ENCODE results near the gene GABRA4. TPM values are rescaled to one million over a fixed set of nuclear protein-coding genes. Genes with fewer than 3 reads are reported as not detected.

Gene GABRA4
- total and polyA plus RNA-seq, 5 donors from 2014 or later = not detected

GRCh38 chr4:47017081-47017480 lies 23.7 kb upstream of the GABRA4 start:
- Histone ChIP-seq H3K9me3 (ENCODE audit: control insufficient read depth in 2 of 2, low read length in 2 of 2) (no peaks in the 10 kb centered on the region), H3K4me3 (ENCODE audit: low read depth, low read length) (no peak overlapping the region), H3K4me1 (ENCODE audit: control insufficient read depth, insufficient read depth, low read length, poor library complexity, severe bottlenecking) (no peaks in the 10 kb centered on the region), H3K27me3 (ENCODE audit: control insufficient read depth, insufficient read depth, low read length) (no peaks in the 10 kb centered on the region), H3K36me3 (ENCODE audit: control insufficient read depth, insufficient read depth, low read length) (no peaks in the 10 kb centered on the region), H3K27ac (ENCODE audit: insufficient read depth, low read length, poor library complexity, severe bottlenecking) (no peak overlapping the region)
- Mint-ChIP-seq H3K4me1 (peaks cover 0 to 6% (median 4%) of the 10 kb centered on the region in 4 donors), H3K36me3 (no peaks in the 10 kb centered on the region), H3K4me3 (no peak overlapping the region), H3K27me3 (peaks cover 6% of the 10 kb centered on the region), H3K9me3 (peaks cover 0 to 3% (median 0%) of the 10 kb centered on the region in 7 donors), H3K27ac (no peak overlapping the region)
- DNase-seq (no peak), ATAC-seq (ENCODE audit: low read depth in 2 of 2) (no peak)

DNA sequence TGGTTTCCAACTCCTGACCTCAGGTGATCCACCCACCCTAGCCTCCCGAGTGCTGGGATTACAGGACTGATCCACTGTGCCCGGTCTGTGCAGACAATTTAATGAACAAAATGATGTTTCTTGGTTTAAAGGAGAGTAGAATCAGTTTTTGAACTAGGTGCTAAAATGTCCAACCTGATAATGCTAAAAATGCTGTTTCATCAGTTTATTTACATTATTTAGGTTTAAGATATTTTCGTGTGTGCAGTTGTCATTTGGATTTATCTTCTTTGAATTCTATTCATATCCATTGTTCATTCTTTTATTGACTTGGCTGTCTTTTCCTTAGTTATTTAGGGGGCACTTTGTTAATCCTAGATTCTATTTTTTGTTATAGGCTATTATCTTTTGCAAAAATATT lies 20.0 kb upstream of the GABRA4 start:
- peaks cover 5% of the 10 kb centered on the region for H3K27me3 Mint-ChIP-seq
- Histone ChIP-seq H3K27me3 (ENCODE audit: control insufficient read depth, insufficient read depth, low read length) (no peaks in the 10 kb centered on the region), H3K9me3 (ENCODE audit: control insufficient read depth in 2 of 2, low read length in 2 of 2) (no peaks in the 10 kb centered on the region)

GRCh38 chr4:47012676-47013075 lies 19.3 kb upstream of the GABRA4 start:
- ATAC-seq (ENCODE audit: low read depth in 2 of 2) = no peak
- H3K4me3 Mint-ChIP-seq = no peak overlapping the region
- H3K4me1 ChIP-seq (ENCODE audit: control insufficient read depth, insufficient read depth, low read length, poor library complexity, severe bottlenecking) = no peaks in the 10 kb centered on the region
- H3K27ac ChIP-seq (ENCODE audit: insufficient read depth, low read length, poor library complexity, severe bottlenecking) = no peak overlapping the region
- H3K27me3 Mint-ChIP-seq = no peaks in the 10 kb centered on the region
- peaks cover 0 to 7% (median 2%) of the 10 kb centered on the region in 7 donors for H3K9me3 Mint-ChIP-seq
- H3K4me3 ChIP-seq (ENCODE audit: low read depth, low read length) = no peak overlapping the region
- H3K27me3 ChIP-seq (ENCODE audit: control insufficient read depth, insufficient read depth, low read length) = no peaks in the 10 kb centered on the region
- no peaks in the 10 kb centered on the region for H3K9me3 ChIP-seq (ENCODE audit: control insufficient read depth in 2 of 2, low read length in 2 of 2)
- H3K27ac Mint-ChIP-seq = peak overlapping the region; percentile 21 to 43 (median 33)
- peaks cover 12 to 31% (median 24%) of the 10 kb centered on the region in 4 donors for H3K4me1 Mint-ChIP-seq
- H3K36me3 ChIP-seq (ENCODE audit: control insufficient read depth, insufficient read depth, low read length) = no peaks in the 10 kb centered on the region
- DNase-seq = no peak
- H3K36me3 Mint-ChIP-seq = no peaks in the 10 kb centered on the region

More for the DNA sequence above, 20.0 kb upstream of the GABRA4 start:
- Mint-ChIP-seq H3K4me3 (no peak overlapping the region), H3K36me3 (no peaks in the 10 kb centered on the region), H3K9me3 (peaks cover 0 to 5% (median 0%) of the 10 kb centered on the region in 7 donors), H3K4me1 (peaks cover 12 to 26% (median 24%) of the 10 kb centered on the region in 4 donors), H3K27ac (no peak overlapping the region)
- Histone ChIP-seq H3K4me1 (ENCODE audit: control insufficient read depth, insufficient read depth, low read length, poor library complexity, severe bottlenecking) (no peaks in the 10 kb centered on the region), H3K27ac (ENCODE audit: insufficient read depth, low read length, poor library complexity, severe bottlenecking) (no peak overlapping the region), H3K36me3 (ENCODE audit: control insufficient read depth, insufficient read depth, low read length) (no peaks in the 10 kb centered on the region), H3K4me3 (ENCODE audit: low read depth, low read length) (no peak overlapping the region)
- ATAC-seq (ENCODE audit: low read depth in 2 of 2) = no peak
- DNase-seq = no peak

- H3K9me3 Mint-ChIP-seq = peaks cover 0 to 7% (median 2%) of the 10 kb centered on the region in 7 donors
- Histone ChIP-seq H3K36me3 (ENCODE audit: control insufficient read depth, insufficient read depth, low read length) (no peaks in the 10 kb centered on the region), H3K9me3 (ENCODE audit: control insufficient read depth in 2 of 2, low read length in 2 of 2) (no peaks in the 10 kb centered on the region), H3K4me1 (ENCODE audit: control insufficient read depth, insufficient read depth, low read length, poor library complexity, severe bottlenecking) (no peaks in the 10 kb centered on the region), H3K27ac (ENCODE audit: insufficient read depth, low read length, poor library complexity, severe bottlenecking) (peak overlapping the region; percentile 60), H3K4me3 (ENCODE audit: low read depth, low read length) (peak overlapping the region; percentile 81), H3K27me3 (ENCODE audit: control insufficient read depth, insufficient read depth, low read length) (no peaks in the 10 kb centered on the region)
- no peaks in the 10 kb centered on the region for H3K27me3 Mint-ChIP-seq
- DNase-seq (peak in 2 of 3 donors; percentile 32 to 82), ATAC-seq (ENCODE audit: low read depth in 2 of 2) (peak in 1 of 2 donors; percentile 57)
- peaks cover 12 to 32% (median 24%) of the 10 kb centered on the region in 4 donors for H3K4me1 Mint-ChIP-seq
- no peaks in the 10 kb centered on the region for H3K36me3 Mint-ChIP-seq
- H3K27ac Mint-ChIP-seq = peak overlapping the region; percentile 63 to 88 (median 85)
- H3K4me3 Mint-ChIP-seq = peak overlapping the region; percentile 26 to 89 (median 68)
These were observed 17.6 kb upstream of the GABRA4 start for GRCh38 chr4:47010912-47011446.

- Histone ChIP-seq H3K9me3 (ENCODE audit: control insufficient read depth in 2 of 2, low read length in 2 of 2) (no peaks in the 10 kb centered on the region), H3K36me3 (ENCODE audit: control insufficient read depth, insufficient read depth, low read length) (no peaks in the 10 kb centered on the region), H3K27ac (ENCODE audit: insufficient read depth, low read length, poor library complexity, severe bottlenecking) (peak overlapping the region; percentile 60), H3K4me1 (ENCODE audit: control insufficient read depth, insufficient read depth, low read length, poor library complexity, severe bottlenecking) (no peaks in the 10 kb centered on the region), H3K27me3 (ENCODE audit: control insufficient read depth, insufficient read depth, low read length) (no peaks in the 10 kb centered on the region), H3K4me3 (ENCODE audit: low read depth, low read length) (peak overlapping the region; percentile 81)
- H3K4me3 Mint-ChIP-seq = peak overlapping the region; percentile 26 to 89 (median 68)
- H3K36me3 Mint-ChIP-seq = no peaks in the 10 kb centered on the region
- H3K27me3 Mint-ChIP-seq = no peaks in the 10 kb centered on the region
- H3K27ac Mint-ChIP-seq = peak overlapping the region; percentile 63 to 88 (median 85)
- H3K4me1 Mint-ChIP-seq = peaks cover 12 to 32% (median 24%) of the 10 kb centered on the region in 4 donors
- DNase-seq (no peak), ATAC-seq (ENCODE audit: low read depth in 2 of 2) (no peak)
- H3K9me3 Mint-ChIP-seq = peaks cover 0 to 7% (median 2%) of the 10 kb centered on the region in 7 donors
These were observed 17.0 kb upstream of the GABRA4 start for GRCh38 chr4:47010347-47010911.

GRCh38 chr4:47002580-47002979 lies 9.2 kb upstream of the GABRA4 start:
- no peaks in the 10 kb centered on the region for H3K36me3 ChIP-seq (ENCODE audit: control insufficient read depth, insufficient read depth, low read length)
- no peak for ATAC-seq (ENCODE audit: low read depth in 2 of 2)
- H3K27me3 Mint-ChIP-seq = peaks cover 12% of the 10 kb centered on the region
- peaks cover 0 to under 1% (median 0%) of the 10 kb centered on the region in 4 donors for H3K4me1 Mint-ChIP-seq
- H3K27ac ChIP-seq (ENCODE audit: insufficient read depth, low read length, poor library complexity, severe bottlenecking) = no peak overlapping the region
- no peak overlapping the region for H3K27ac Mint-ChIP-seq
- H3K9me3 ChIP-seq (ENCODE audit: control insufficient read depth in 2 of 2, low read length in 2 of 2) = no peaks in the 10 kb centered on the region
- no peaks in the 10 kb centered on the region for H3K9me3 Mint-ChIP-seq
- H3K4me3 Mint-ChIP-seq = no peak overlapping the region
- no peak overlapping the region for H3K4me3 ChIP-seq (ENCODE audit: low read depth, low read length)
- peaks cover 6% of the 10 kb centered on the region for H3K27me3 ChIP-seq (ENCODE audit: control insufficient read depth, insufficient read depth, low read length)
- H3K4me1 ChIP-seq (ENCODE audit: control insufficient read depth, insufficient read depth, low read length, poor library complexity, severe bottlenecking) = no peaks in the 10 kb centered on the region
- no peak for DNase-seq
- H3K36me3 Mint-ChIP-seq = no peaks in the 10 kb centered on the region

DNA sequence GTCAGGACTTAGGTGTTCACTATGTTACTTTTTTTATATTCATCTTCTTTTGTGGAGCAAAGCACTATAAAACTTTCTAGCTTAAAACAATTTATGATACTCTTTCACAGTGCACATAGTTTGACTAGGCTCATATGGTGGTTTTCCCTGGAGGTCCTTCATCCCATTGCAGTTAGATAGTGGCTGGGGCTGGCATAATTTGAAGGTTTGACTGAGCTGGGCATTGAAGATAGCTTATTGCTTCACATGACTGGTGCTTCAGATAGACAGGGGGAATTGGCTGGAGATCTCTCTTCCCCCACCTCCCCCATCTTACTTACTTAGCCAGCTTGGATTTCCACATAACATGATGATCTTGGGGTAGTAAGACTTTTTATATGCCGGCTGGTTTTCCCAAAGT lies 7.0 kb upstream of the GABRA4 start:
- DNase-seq = no peak
- no peaks in the 10 kb centered on the region for H3K9me3 Mint-ChIP-seq
- no peak overlapping the region for H3K4me3 ChIP-seq (ENCODE audit: low read depth, low read length)
- no peaks in the 10 kb centered on the region for H3K36me3 ChIP-seq (ENCODE audit: control insufficient read depth, insufficient read depth, low read length)
- no peak overlapping the region for H3K27ac Mint-ChIP-seq
- H3K4me1 Mint-ChIP-seq = no peaks in the 10 kb centered on the region
- no peak overlapping the region for H3K4me3 Mint-ChIP-seq
- no peaks in the 10 kb centered on the region for H3K4me1 ChIP-seq (ENCODE audit: control insufficient read depth, insufficient read depth, low read length, poor library complexity, severe bottlenecking)
- H3K27me3 Mint-ChIP-seq = peaks cover 24% of the 10 kb centered on the region
- no peaks in the 10 kb centered on the region for H3K36me3 Mint-ChIP-seq
- no peak for ATAC-seq (ENCODE audit: low read depth in 2 of 2)
- H3K27ac ChIP-seq (ENCODE audit: insufficient read depth, low read length, poor library complexity, severe bottlenecking) = no peak overlapping the region
- H3K27me3 ChIP-seq (ENCODE audit: control insufficient read depth, insufficient read depth, low read length) = peaks cover 8% of the 10 kb centered on the region
- H3K9me3 ChIP-seq (ENCODE audit: control insufficient read depth in 2 of 2, low read length in 2 of 2) = no peaks in the 10 kb centered on the region

DNA sequence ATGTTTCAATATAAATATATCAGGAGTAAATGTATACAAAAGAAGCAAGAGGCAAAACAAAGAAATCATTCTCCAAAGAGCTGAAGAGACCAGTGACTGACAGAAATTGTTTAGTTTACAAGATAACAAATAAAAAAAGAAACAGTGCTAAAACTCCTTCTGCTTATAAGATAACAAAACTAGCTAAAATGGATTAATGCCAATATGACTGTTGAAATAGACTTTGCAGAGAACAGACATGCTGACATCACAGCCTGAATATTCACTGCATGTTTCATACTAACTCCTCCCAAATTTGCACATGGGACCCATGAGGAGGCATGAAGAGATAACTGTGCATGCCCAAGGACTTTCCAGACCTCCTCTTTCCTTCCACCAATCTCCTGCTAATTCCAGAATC lies 6.2 kb upstream of the GABRA4 start:
- H3K36me3 ChIP-seq (ENCODE audit: control insufficient read depth, insufficient read depth, low read length) = no peaks in the 10 kb centered on the region
- H3K9me3 Mint-ChIP-seq = no peaks in the 10 kb centered on the region
- H3K36me3 Mint-ChIP-seq = no peaks in the 10 kb centered on the region
- no peak overlapping the region for H3K4me3 ChIP-seq (ENCODE audit: low read depth, low read length)
- DNase-seq = no peak
- peaks cover 31% of the 10 kb centered on the region for H3K27me3 Mint-ChIP-seq
- no peak overlapping the region for H3K27ac Mint-ChIP-seq
- H3K4me3 Mint-ChIP-seq = no peak overlapping the region
- H3K27ac ChIP-seq (ENCODE audit: insufficient read depth, low read length, poor library complexity, severe bottlenecking) = no peak overlapping the region
- peaks cover 0 to 3% (median 0%) of the 10 kb centered on the region in 4 donors for H3K4me1 Mint-ChIP-seq
- H3K27me3 ChIP-seq (ENCODE audit: control insufficient read depth, insufficient read depth, low read length) = peaks cover 13% of the 10 kb centered on the region
- H3K9me3 ChIP-seq (ENCODE audit: control insufficient read depth in 2 of 2, low read length in 2 of 2) = no peaks in the 10 kb centered on the region
- no peak for ATAC-seq (ENCODE audit: low read depth in 2 of 2)
- H3K4me1 ChIP-seq (ENCODE audit: control insufficient read depth, insufficient read depth, low read length, poor library complexity, severe bottlenecking) = no peaks in the 10 kb centered on the region
